Kidney tubule cell (primary cell): ENCODE results near the gene MACROD1.

Experiments
- DNase-seq: peaks from one replicate; pipeline ENCODE4 v3.0.0-alpha.2; 2018; ENCODE audit warnings: low spot score

MACROD1 gene

DNA sequence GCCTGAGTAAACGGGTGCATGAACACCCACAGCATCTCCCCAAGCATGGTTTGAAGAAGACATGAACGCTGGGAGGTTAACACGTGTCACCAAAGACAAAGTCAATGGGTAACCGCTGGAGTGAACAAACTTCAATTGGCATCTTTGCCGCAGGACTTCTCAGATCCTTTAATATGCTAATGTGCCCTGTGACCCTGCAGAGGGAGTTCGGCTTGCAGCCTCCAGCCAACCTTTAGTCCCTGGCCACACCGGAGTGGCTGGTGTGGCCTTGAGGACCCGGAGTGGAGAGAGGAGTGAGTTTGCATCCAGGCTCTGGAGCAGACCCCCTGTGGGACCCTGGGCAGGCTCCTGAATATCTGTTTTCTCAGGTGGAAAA lies 73.2 kb downstream of the MACROD1 start:
- DNase-seq: no peak

DNA sequence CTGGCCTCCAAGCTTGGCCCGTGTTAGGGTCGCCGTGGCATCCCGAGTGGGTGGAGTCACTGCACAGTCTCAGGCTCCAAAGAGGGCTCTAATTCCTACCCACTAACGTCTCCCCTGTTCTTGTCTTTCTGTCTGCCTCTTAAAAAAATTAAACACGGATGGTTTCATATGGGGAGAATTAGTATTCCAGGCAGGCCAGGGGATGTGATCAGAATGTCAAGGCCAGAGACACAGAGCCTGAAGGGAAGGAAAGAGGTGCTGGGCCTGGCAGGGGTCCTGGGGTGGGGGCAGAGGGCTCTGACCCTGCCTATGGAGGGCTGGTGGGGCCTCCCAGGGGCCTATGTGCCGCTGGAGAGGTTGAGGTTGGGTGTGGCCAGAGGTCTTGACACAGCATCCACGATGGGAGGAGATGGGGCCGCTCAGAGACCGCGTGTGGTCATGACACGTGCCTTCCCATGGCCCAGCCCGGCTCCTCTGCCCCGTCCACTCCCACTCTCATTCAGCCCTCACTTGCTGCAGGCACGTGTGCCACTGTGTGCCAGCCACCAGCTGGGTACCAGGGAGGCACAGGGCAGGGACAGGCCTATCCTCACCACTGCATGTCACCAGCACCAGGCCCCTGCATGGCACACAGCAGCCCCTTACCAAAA lies 73.7 kb downstream of the MACROD1 start:
- no peak for DNase-seq

DNA sequence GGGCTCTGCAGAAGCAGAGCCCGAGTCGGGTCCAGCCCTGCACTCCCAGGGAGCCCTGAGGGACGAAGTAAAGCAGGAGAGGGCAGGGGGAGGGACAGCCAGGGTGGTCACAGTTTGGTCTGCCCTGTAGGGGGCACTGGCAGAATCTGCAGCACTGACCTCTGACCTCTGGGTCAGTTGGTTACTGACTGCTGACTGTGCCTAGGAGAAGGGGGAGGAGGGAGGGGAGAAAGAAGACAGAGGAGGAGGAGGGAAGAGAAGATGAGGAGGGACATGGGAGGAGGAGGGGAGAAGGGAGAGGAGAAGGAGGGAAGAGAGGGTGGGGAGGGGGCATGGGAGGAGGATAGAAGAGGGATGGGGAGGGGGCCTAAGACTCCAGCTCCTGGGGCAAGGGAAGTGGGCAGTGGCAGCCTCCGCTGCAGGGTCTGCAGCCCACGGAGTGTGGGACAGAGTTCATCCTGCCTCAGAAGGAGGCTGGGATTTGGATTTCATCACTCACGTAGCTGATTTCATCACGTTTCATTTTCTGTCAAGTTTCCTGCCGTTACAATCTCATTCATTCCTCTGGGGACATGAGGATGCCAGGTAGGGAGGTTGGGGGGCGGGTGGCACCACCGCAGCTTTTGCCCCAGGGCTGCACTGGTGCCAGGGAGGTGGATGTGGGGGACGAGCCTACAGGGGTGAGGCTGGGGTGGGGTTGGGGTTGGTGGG lies 75.0 kb downstream of the MACROD1 start:
- no peak for DNase-seq

DNA sequence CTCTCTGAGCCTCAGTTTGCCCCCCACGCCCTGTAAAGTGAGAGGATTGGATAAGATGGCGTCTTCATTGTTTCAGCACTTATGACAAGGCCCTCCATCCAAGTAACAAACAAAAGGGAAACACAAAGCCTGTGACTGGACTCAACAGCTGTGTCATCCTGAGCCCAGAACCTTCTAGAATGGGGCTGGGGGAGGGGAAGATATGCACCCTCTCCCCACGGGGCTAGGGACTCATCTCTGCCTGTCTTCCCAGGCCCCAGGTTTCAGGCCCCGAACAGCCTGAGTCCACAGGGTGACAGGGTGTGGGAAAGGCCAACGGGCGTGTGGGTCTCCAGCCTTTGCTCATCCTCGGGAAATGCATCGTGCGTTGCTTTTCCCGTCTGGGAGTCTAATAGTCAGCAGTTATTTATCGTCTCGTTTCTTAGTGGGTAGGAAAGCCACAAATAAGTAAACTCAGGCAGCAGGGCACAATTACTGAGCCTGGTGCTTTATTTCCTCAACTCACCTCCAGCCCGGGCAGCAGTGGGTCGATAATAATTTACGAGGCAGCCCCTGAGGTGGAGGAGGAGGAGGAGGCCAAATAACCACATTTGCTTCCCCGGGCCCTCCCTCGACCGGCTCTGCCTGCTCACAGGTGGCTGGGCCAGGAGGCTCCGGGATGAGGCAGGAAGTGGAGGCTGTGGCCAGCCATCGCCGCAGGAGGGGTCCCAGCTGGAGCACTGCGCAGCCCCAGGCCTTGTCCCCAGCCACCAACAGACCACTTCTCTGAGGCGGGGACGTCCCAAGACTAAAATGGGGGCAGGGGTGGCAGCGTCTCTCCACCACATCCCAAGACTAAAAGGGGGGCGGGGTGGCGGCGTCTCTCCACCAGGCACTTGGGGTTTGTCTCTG lies 75.8 kb downstream of the MACROD1 start:
- DNase-seq: peak; percentile 14

DNA sequence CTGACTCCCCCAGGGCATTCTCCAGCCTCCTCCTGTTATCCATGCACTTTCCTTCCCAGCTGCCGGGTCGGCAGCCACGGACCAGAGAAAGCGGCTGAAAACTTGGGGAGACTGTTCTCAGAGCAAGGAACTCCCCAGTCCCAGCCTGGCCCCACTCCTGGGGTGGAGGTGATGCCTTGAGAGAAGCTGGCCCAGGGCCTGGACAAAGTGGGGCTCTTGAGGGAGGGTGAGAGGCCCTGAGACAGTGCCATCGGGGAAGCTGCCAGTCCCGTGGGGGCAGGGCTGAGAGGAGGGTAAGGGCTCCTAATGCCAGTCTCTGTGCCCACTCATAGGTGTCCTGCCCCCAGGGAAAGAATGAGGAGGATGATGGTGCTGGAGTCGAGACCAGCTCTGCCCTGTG lies 76.4 kb downstream of the MACROD1 start:
- no peak for DNase-seq

DNA sequence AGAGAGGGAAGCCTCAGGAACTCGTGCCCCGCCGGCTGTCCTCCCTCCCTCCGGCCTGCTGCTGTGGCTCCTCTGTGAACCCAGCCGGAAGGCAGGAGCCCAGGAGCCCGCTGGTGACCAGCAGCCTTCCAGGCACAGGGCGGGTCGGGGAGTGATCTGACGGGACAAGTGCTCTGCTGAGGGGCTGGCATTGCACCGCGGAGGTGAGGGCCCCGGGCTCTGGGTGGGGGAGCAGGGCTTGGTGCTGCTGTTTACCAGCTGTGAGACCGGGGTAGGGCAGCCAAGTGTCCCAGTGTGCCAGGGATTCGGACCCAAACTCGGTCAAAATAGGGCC lies 76.9 kb downstream of the MACROD1 start:
- DNase-seq: no peak

DNA sequence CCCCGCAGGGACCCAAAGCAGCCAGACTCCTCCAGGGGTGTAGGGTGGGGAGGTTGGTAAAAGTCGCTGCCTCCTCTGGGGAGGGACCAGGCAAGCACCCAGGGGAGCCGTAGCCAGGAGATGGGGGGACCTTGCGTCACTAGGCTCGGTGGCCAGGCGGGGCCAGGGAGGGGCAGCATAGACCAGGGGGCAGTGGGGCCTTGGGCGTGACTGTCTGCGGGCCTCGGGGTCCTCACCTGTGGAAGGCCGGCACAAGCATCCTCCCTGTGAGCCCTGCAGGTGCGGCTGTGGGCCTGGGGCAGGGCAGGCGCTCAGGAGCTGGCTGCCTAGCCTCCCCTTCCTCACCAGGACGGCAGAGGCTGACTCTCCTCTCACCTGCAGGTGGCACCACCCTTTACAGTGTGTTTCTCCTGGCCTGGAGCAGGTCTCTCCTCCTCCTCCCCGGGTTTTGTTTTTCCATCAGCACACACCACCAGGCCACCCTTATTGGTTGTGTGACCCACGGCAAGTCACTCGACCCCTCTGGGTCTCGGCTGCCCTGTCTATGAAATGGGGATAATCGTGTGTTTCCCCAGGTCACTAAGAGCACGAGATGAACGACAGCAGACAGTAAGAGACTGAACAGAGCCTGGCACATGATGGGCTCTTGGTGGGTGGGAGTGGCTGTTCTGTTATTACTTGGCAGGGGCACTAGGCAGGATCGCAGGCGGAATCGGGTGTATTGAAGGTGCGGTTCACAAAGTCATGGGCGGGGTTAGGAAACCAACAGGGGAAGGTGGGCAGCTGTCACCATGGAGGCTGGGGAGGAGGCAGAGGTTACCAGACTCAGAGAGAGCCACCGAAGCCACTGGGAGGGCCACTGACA lies 77.5 kb downstream of the MACROD1 start:
- peak; percentile 21 for DNase-seq

DNA sequence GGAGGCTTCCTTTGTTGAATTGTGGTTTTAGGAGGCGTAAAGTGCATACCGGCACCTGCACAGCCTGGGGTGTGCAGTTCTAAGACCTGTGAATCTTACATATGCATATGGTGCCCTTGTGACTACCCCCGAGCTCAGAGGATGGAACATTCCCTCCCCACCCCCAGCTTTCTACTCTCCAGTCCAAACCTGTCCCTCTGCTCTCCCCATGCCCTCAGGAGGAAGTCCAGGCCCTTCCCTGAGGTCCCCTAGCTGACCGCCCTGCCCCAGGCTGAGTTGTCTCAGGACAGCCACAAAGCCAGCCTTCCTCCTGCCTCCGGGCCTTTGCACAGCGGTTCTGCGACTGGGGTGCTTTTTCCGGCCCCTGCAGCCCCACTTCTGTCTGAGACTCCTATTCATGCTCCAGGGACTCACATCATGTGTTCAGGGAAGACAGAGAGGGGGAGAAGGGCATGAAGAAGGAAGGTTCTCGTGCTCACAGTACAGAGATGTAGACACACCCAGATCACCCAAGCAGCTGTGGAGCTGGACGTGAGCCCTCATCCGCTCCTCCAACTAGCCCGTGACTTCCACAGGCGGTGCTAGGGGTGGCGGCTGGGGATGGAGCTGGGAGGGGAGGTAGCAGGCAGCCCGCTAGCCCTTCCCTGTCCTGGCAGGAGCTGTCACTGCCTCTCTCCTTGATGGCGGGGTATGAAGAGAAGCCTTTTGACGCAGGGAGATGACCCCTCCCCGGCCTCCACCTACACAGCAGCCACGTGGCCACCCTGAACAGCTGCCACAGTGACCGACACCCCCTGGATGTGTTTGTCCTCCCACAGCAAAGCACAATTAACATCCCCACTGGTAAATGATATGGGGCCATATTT lies 79.4 kb downstream of the MACROD1 start:
- DNase-seq: no peak

DNA sequence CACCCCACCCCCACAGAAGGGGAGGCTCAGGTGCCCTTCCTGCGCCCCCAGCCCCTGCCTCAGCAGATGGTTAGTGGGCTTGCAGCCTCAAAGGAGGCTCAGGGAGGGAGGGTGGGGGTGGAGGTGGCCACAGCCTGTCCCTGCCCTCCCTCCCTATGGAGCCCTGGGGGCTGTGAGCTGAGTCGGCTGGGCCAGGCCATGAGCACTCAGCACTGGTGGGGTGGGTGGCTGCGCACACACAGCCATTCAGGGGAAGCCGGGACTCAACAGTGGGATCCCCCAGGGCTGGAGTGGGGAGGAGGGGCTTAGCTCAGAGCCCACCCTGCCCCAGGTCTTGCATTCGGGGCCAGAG lies 80.0 kb downstream of the MACROD1 start:
- DNase-seq: no peak

DNA sequence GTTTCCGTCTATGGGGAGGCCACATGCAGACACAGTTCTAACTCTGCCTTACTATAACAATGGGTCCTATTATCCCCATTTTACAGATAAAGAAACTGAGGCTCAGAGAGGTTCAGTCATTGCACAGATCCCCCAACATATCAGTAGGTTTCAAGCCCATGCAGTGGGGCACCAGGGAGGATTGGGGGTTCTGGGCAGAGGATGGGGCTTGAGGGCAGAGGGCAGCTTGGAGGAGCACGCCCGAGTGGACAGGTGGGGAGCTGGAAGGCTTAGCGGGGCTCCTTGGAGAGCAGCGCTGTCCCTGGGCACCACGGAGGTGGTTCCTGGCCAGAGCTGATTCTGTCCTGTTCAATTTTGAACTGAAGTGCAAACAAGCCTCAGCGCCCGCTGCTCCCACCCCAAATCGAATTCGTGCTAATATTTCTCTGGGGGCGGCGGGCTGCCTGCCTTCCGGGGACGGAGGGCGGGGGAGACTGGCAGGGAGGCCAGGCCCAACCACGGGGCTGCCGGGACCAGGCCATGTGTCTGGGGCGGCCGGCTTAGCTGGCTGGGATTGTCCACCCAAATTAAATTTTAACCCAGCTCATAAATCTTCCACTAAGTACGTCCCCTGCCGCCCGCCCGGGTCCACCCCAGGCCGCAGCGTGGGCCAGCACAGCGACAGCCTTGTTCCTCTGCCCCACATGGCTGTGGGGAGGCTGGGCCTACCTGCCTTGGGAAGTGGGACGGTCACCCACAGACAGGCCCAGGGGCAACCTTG lies 80.8 kb downstream of the MACROD1 start:
- DNase-seq: peak; percentile 76

DNA sequence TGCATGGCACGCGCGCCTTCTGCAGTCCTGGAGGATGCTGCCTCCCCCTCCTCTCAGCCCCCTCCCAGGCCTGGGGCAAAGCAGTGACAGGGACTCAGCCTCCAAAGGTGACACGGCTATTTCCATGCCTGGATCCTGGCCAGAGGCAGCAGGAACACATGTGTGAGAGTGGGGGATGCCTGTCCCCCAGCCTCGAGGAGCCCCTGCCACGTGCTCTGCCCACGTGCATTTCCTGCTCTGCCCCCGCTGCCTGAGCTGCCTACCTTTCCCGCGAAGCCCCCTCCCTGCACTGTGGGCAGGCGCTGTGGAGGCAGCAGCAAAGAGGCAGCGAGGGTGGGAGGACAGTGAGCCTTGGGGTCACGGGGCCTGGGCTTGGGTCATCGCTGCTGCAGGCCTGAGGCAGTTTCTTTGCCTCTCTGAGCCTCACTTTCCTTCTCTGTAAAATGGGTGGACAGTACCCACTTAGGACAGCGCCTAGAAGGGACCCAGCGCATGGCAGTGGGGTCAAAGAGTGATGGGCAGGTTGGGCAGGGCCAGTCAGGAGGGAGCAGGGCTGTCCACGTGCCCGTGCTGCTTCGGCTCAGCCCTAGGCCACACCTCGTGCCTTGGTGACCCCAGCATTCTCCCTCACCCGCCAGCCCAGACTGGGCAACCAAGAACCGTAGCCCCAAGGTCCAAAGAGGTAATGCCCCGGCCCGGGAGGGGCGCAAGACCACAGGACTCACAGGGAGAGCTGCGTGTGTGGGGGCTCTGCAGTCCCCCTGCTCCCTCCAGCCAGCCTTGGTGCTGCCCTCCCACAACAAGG lies 81.6 kb downstream of the MACROD1 start:
- no peak for DNase-seq

DNA sequence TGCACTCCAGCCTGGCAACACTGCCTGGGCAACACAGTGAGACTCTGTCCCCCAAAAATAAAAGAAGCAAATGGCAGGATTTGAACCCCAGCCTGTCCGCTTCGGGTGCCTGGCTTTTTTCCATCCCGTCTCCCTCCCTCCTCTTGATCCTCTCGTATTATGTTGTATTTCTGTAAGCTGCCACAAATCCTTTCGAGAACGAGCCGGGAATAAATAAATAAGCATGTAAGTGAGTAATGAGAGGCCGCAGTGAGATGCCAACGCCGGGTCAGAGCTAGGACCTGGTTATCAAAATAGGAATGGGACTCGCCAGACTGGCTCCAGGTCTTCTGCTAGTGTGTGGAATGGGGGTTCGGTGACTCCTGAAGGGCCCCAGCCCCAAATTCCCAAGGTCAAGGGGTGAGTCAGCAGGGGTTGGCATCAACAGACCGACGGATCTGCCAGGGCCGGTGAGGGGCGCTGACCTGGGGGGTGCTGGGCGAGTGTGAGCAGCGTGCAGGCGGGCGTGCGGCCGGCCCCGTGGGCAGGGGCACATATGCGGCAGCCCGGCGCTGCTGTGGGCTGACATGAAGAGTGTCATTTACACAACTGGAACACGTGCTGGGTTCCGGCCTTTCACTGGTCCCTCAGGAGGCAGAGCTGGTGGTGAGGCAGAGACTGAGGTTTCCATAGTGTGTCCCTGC lies 82.4 kb downstream of the MACROD1 start:
- DNase-seq: no peak

DNA sequence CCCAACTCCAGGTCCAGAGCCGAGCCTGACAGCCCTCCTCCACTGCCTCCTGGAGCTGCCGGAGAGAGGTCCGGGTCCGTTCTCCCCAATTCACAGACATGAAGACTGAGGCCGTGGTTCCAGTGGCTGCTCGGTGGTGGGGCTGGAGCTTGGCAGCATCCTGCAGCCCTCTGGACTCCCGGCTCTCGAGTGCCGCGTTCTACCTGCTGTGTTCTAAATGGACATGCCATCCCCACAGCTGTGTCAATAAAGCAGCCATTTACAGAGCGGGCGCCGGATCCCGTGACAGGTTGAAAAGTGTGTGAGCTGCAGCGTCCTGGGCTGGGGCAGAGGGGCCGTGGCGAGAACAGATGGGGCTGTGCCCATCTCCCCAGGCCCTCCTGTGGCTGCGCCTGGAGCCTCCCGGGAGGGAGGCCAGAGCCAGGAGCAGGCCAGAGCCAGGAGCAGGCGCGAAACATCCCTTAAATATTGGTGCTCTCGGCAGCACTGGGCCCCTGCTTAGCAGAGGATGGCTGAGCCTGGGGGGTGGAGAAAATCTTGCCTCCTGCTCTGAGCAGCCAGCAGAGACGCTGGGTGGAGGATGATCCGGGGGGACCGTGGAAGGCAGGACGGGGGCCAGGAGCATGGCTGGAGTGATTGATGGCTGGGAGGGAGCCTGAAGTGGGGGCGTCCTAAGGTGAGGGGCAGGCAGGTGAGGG lies 84.0 kb downstream of the MACROD1 start:
- DNase-seq: no peak

DNA sequence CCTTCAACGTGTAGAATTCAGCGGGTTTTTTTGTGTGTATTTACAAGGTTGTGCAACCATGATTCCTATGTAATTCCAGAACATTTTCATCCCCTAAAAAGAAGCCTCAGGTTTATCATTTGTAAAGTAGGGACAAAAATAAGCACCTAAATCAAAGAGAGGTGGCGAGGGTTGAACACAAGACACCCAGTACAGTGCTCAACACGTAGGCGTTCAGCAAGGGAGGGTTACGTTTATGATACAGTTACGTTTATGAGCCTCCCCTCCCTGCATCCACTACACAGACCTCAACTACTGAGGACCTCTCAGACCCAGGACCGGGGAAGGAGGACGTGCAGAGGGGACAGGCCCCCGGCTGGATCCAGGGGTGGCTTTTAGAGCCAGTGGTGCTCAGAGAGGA lies 85.5 kb downstream of the MACROD1 start:
- no peak for DNase-seq

DNA sequence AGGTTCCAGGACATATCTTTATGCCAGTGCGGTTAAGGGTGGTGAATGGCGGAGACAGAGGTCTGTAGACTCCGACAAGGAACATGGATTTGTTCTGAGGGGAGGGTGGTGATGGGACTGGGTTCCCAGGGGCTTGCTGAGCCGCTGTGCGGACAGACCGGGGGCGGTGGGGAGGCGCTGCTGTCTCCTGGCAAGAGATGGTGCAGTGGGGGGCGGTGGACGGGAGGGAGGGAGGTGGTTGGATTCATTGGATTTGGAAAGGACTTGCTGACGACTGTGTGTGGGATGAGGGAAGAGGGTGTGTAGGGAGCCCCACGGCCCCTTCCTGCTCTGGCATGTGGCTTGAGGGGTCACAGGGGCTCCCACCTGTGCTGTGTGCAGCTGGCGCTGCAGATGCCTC lies 87.0 kb downstream of the MACROD1 start:
- DNase-seq: no peak

DNA sequence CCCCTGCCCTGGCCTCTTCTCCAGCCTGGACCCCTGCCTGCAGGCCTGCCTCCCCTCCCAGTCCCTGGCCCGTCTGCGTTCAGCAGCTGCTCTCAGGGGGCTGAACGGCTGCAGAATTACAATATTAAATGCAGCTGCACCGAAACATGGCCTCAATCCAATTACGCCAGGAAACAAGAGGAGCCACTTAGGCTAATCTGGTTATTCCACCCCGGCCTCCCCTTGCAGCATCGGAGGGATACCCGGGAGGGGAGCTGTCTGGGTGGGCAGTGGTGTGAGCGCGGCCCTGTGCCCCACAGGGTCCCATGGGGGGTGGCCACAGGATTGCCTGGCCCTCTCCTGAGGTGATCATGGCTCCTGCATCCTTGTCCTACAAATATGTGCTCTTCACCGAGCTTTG lies 87.6 kb downstream of the MACROD1 start:
- no peak for DNase-seq

DNA sequence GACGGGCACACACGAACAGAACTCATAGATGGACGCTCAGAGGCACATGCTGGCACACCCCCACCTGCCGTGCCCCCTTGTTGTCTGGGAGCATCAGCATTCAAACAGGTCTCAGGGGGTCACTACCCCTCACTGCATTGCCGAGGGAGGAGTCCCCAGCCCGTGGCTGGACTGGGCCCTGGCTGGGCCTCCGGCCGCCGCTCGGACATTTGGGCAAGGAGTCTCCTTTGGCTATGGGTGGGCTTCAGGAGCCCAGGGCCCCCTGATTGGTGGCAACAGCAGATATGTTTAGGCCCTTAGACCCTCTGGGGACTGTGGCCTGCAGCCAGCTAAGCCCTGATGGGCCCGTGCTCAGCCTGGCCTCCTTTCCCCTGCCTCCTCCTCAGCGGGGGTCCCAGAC lies 88.3 kb downstream of the MACROD1 start:
- no peak for DNase-seq

DNA sequence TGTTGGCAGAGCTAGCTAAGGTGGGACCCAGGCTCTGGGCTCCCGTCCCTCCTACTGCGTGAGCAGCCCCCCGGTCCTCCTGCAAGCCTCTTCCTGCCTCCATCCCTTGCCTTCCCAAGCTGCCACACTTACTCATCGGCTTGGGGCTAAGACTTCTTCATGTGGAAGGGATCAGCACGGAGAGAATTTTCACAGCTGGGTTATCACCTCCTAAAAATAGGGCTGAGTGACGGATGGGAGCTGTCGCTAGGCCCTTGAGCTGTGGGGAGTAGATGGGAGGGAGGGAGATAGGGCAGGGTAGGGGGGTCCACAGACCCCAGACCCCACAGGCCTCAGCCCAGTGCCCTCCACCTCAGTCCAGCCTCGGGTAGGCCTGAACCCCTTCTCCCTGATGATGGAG lies 89.2 kb downstream of the MACROD1 start:
- DNase-seq: no peak

DNA sequence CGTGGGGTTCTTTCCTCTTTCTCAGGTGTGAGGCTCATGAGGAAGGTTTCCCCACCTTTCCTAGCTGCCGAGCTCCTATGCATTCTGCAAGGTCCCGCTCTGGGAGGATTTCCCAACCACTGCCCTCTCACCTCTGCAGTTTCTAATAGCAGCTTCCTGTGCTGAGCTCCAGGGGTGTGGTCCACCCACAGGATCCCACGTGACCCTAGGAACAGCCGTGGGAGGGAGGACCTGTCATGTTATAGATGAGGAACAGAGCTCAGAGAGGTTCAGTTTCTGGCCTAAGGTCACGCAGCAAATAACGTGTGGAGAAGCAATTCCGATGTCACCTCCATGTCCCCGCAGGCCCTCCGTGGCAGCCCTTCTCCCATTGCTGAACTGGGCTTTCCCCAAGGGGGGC lies 91.7 kb downstream of the MACROD1 start:
- DNase-seq: no peak
